Panc1 (cell line): ENCODE measurements around the gene MED13L. TPM values are rescaled to one million over a fixed set of nuclear protein-coding genes. Genes with fewer than 3 reads are reported as not detected.

Source experiments
- ATAC-seq: fragments of 200-7000 bp; cut with Tn5 transposase; 2 replicates; pipeline ENCODE4 v1.9.1; 2020; ENCODE audit warnings: mild to moderate bottlenecking, moderate library complexity
- BruUV-seq: library from RNA; stranded (reverse); fragments of 400-500 nt; replicated peaks from 2 replicates; lab custom pipeline; 2021; lab: Mats Ljungman, UMichigan
- CTCF ChIA-PET: fragments of 300-600 bp; sonication (Branson Sonifier 250); formaldehyde crosslinking; loops from one replicate; lab custom pipeline; 2022; ENCODE audit warnings: antibody characterized with exemption; lab: Charles Lee
- POLR2A ChIA-PET: fragments of 300-600 bp; sonication (Branson Sonifier 250); formaldehyde crosslinking; loops from one replicate; lab custom pipeline; 2022; ENCODE audit warnings: antibody characterized with exemption; lab: Charles Lee
- DNase-seq: peaks from one replicate; pipeline ENCODE4 v3.0.0-alpha.2; 2010; ENCODE audit warnings: low read depth, low spot score
- H3K27ac ChIP-seq: 2 replicates; pipeline ENCODE4 v1.5.1; 2011; ENCODE audit warnings: mild to moderate bottlenecking, low read length, inconsistent platforms
- H3K27me3 ChIP-seq: fragments of 200-500 bp; sonication (Bioruptor generic); 2 replicates; pipeline ENCODE4 v1.6.0; 2014; ENCODE audit warnings: low read length, inconsistent platforms; ENCODE audit not compliant: control insufficient read depth, insufficient read depth
- H3K36me3 ChIP-seq: fragments of 200-500 bp; sonication (Bioruptor generic); 2 replicates; pipeline ENCODE4 v1.5.1; 2014; ENCODE audit warnings: inconsistent platforms, mild to moderate bottlenecking, low read length, moderate library complexity; ENCODE audit not compliant: control insufficient read depth, insufficient read depth
- H3K4me1 ChIP-seq: 2 replicates; pipeline ENCODE4 v1.5.1; 2011; ENCODE audit warnings: inconsistent platforms, mild to moderate bottlenecking, low read length, moderate library complexity; ENCODE audit not compliant: control insufficient read depth, insufficient read depth
- H3K4me3 ChIP-seq, 2 experiments: 2 replicates each; pipeline ENCODE4 v1.5.1; 2011 to 2012; ENCODE audit warnings: low read depth in 2 of 2, low read length in 2 of 2, mild to moderate bottlenecking in 2 of 2, inconsistent platforms in 1 of 2, moderate library complexity in 1 of 2
- H3K9me3 ChIP-seq: fragments of 200-500 bp; sonication (Bioruptor generic); 2 replicates; pipeline ENCODE4 v1.5.1; 2014; ENCODE audit warnings: low read depth, mild to moderate bottlenecking, inconsistent platforms, low read length, moderate library complexity; ENCODE audit not compliant: control insufficient read depth, insufficient read depth
- POLR2AphosphoS5 ChIP-seq: IDR thresholded peaks from 2 replicates; pipeline ENCODE4 v1.6.1; 2012; ENCODE audit warnings: mild to moderate bottlenecking, low read depth, low read length, moderate library complexity
- SIN3A ChIP-seq: IDR thresholded peaks from 2 replicates; pipeline ENCODE4 v1.6.1; 2012; ENCODE audit warnings: low read depth, mild to moderate bottlenecking, low read length, moderate library complexity, borderline replicate concordance; ENCODE audit not compliant: insufficient read depth
- TCF7L2 ChIP-seq: IDR thresholded peaks from 2 replicates; pipeline ENCODE4 v1.6.1; 2011; ENCODE audit warnings: mild to moderate bottlenecking, low read depth, low read length, inconsistent platforms
- in situ Hi-C: cut with HindIII; loops from 2 replicates; pipeline ENCODE4 v1.10.0; 2016; ENCODE audit warnings: low sequenced_read_pairs, low pct_unique_long_range_greater_than_20kb
- intact Hi-C: fragments of 100-400 bp; cut with micrococcal nuclease; formaldehyde crosslinking; loops from one replicate; pipeline ENCODE4 v1.10.0; 2022; ENCODE audit not compliant: unreplicated experiment
- total RNA-seq: library from RNA; stranded (reverse); gene quantifications from one replicate; pipeline ENCODE4 v1.2.1, GENCODE V29; 2021; ENCODE audit not compliant: unreplicated experiment
- TF ChIP-seq, protein P1 (sequence below), 2 experiments: IDR thresholded peaks; 2 replicates each; pipeline ENCODE4 v1.6.1; 2011 to 2012; ENCODE audit warnings: low read depth in 2 of 2, control low read depth in 1 of 2, low read length in 1 of 2, mild to moderate bottlenecking in 1 of 2, moderate library complexity in 1 of 2; ENCODE audit not compliant: insufficient read depth in 1 of 2
- TF ChIP-seq, protein P2 (sequence below): fragments of 450-650 bp; IDR thresholded peaks from 2 replicates; pipeline ENCODE4 v1.5.1; 2017; ENCODE audit warnings: mild to moderate bottlenecking

The MED13L gene
- total RNA-seq, 1 experiment from 2014 or later = 170 TPM

DNA sequence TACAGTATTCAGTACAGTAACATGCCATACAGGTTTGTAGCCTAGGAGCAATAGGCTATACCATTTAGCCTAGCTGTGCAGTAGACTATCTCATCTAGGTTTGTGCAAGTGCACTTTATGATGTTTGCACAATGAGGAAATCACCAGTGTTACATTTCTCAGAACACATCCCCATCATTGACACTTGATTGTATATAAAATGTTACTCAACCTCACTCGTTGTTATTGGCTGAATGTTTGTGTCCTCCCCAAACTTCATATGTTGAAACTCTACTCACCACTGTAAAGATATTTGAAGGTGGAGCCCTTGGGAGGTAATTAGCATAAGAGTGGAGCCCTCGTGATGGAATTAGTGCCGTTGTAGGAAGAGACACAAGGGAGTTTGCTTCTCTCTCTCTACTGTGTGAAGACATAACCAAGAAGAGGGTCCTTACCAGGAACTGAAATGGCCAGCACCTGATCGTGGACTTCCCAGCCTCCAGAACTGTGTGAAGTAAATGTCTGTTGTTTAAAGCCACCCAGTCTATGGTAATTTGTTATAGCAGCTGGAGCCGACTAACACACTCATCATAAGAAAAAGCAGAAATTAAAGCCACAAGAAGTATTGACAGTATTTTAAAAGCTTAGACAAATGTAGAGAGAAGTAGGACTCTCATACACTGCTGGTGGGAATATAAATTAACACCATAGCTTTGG lies 3.2 kb upstream of the MED13L start:
- BruUV-seq = no TSS peak
- ChIA-PET POLR2A (interaction anchor here (0.6 kb wide), 2 partner anchors 25 to 87 kb away, joined by 6 to 9 read pairs; no protein-coding TSS in a partner anchor), CTCF (no interaction called here)
- Histone ChIP-seq H3K9me3 (no peaks in the 10 kb centered on the region), H3K36me3 (no peaks in the 10 kb centered on the region; the same call in 1 of the 2 replicates), H3K4me3 (no peak overlapping the region), H3K27ac (peak overlapping the region; percentile 98), H3K27me3 (no peaks in the 10 kb centered on the region), H3K4me1 (peaks cover 63% of the 10 kb centered on the region)
- DNase-seq = no peak
- in situ Hi-C loops = no loop called here
- ATAC-seq = no peak
- TF ChIP-seq POLR2AphosphoS5 (no peak), TCF7L2 (no peak), SIN3A (no peak)
- TF ChIP-seq, protein P1, sequence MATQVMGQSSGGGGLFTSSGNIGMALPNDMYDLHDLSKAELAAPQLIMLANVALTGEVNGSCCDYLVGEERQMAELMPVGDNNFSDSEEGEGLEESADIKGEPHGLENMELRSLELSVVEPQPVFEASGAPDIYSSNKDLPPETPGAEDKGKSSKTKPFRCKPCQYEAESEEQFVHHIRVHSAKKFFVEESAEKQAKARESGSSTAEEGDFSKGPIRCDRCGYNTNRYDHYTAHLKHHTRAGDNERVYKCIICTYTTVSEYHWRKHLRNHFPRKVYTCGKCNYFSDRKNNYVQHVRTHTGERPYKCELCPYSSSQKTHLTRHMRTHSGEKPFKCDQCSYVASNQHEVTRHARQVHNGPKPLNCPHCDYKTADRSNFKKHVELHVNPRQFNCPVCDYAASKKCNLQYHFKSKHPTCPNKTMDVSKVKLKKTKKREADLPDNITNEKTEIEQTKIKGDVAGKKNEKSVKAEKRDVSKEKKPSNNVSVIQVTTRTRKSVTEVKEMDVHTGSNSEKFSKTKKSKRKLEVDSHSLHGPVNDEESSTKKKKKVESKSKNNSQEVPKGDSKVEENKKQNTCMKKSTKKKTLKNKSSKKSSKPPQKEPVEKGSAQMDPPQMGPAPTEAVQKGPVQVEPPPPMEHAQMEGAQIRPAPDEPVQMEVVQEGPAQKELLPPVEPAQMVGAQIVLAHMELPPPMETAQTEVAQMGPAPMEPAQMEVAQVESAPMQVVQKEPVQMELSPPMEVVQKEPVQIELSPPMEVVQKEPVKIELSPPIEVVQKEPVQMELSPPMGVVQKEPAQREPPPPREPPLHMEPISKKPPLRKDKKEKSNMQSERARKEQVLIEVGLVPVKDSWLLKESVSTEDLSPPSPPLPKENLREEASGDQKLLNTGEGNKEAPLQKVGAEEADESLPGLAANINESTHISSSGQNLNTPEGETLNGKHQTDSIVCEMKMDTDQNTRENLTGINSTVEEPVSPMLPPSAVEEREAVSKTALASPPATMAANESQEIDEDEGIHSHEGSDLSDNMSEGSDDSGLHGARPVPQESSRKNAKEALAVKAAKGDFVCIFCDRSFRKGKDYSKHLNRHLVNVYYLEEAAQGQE (IDR thresholded peaks at IDR 0.05; ENCODE audit: insufficient read depth in 1 of 2, low read depth in 2 of 2, low read length in 1 of 2) = no peak
- TF ChIP-seq, protein P2, sequence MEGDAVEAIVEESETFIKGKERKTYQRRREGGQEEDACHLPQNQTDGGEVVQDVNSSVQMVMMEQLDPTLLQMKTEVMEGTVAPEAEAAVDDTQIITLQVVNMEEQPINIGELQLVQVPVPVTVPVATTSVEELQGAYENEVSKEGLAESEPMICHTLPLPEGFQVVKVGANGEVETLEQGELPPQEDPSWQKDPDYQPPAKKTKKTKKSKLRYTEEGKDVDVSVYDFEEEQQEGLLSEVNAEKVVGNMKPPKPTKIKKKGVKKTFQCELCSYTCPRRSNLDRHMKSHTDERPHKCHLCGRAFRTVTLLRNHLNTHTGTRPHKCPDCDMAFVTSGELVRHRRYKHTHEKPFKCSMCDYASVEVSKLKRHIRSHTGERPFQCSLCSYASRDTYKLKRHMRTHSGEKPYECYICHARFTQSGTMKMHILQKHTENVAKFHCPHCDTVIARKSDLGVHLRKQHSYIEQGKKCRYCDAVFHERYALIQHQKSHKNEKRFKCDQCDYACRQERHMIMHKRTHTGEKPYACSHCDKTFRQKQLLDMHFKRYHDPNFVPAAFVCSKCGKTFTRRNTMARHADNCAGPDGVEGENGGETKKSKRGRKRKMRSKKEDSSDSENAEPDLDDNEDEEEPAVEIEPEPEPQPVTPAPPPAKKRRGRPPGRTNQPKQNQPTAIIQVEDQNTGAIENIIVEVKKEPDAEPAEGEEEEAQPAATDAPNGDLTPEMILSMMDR = no peak
- intact Hi-C loops = loop anchor here (5.0 kb wide), 1 partner anchor 102 kb away; no protein-coding TSS in a partner anchor

DNA sequence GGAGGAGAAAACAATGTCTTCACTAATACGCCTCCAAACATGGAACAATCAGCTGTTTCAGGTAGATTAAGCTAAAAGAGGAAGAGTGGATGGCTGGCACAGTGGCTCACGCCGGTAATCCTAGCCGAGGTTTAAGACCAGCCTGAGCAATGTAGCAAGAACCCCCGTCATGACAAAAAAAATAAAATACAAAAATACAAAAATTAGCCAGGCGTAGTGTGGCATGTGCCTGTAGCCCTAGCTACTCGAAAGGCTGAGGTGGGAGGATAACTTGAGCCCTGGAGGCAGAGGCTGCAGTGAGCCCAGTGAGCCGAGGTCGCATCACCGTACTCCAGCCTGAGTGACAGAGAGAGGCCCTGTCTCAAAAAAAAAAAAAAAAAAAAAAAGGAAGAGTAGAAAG lies 1.2 kb upstream of the MED13L start:
- peak overlapping the region in 1 of 2 experiments; percentile 43; a peak in 2 of 4 replicates for H3K4me3 ChIP-seq
- in situ Hi-C loops = no loop called here
- no peak for DNase-seq

More for the DNA sequence above, 1.2 kb upstream of the MED13L start:
- peaks cover 54% of the 10 kb centered on the region for H3K4me1 ChIP-seq
- TF ChIP-seq TCF7L2 = no peak
- TF ChIP-seq, protein P2 = no peak
- TF ChIP-seq, protein P1 (IDR thresholded peaks at IDR 0.05; ENCODE audit: insufficient read depth in 1 of 2, low read depth in 2 of 2, low read length in 1 of 2) = no peak
- TF ChIP-seq SIN3A = no peak
- TF ChIP-seq POLR2AphosphoS5 = no peak
- H3K36me3 ChIP-seq = no peaks in the 10 kb centered on the region; the same call in none of the 2 replicates
- ChIA-PET POLR2A (interaction anchor here (0.5 kb wide), 1 partner anchor 53 kb away, joined by 3 read pairs; no protein-coding TSS in a partner anchor), CTCF (interaction anchor here (0.6 to 0.7 kb wide), 2 partner anchors 328 to 362 kb away, joined by 3 to 8 read pairs; no protein-coding TSS in a partner anchor)
- no peak for ATAC-seq
- peak overlapping the region; percentile 98 for H3K27ac ChIP-seq
- no peaks in the 10 kb centered on the region for H3K27me3 ChIP-seq
- no peaks in the 10 kb centered on the region for H3K9me3 ChIP-seq
- BruUV-seq = TSS peak; percentile 89
- intact Hi-C loops = loop anchor here (2.0 to 10.0 kb wide), 5 partner anchors 148 to 406 kb away; no protein-coding TSS in a partner anchor
